Keratinocyte (primary cell): ENCODE results near the gene RAB37. TPM values are rescaled to one million over a fixed set of nuclear protein-coding genes. Genes with fewer than 3 reads are reported as not detected.

Experiments used
- DNase-seq: peaks from one replicate; pipeline ENCODE4 v3.0.0-alpha.2; 2011; ENCODE audit warnings: low read depth, missing footprints, low spot score
- FAIRE-seq: peaks from 2 replicates; lab custom pipeline; 2011; peaks lifted over from hg19 to GRCh38; lab: Jason Lieb, UNC
- H2AFZ ChIP-seq: 2 replicates; pipeline ENCODE4 v1.6.0; 2012; ENCODE audit warnings: low read length, control low read depth, inconsistent platforms; ENCODE audit not compliant: control insufficient read depth
- H3K27ac ChIP-seq: 2 replicates; pipeline ENCODE4 v1.5.1; 2011; ENCODE audit warnings: low read length; ENCODE audit not compliant: control insufficient read depth, insufficient read depth
- H3K27me3 ChIP-seq: 3 replicates; pipeline ENCODE4 v1.6.0; 2011; ENCODE audit warnings: low read length; ENCODE audit not compliant: control insufficient read depth, insufficient read depth; ENCODE audit errors: extremely low read depth
- H3K36me3 ChIP-seq, 2 experiments: 2 replicates in 1 of 2; 3 replicates in 1 of 2; pipeline ENCODE4 v1.5.1; 2011; ENCODE audit warnings: low read length in 2 of 2, mild to moderate bottlenecking in 1 of 2; ENCODE audit not compliant: control insufficient read depth in 2 of 2, insufficient read depth in 2 of 2; ENCODE audit errors: extremely low read depth in 1 of 2
- H3K4me1 ChIP-seq: 3 replicates; pipeline ENCODE4 v1.5.1; 2011; ENCODE audit warnings: low read length; ENCODE audit not compliant: control insufficient read depth, insufficient read depth; ENCODE audit errors: extremely low read depth
- H3K4me2 ChIP-seq: 3 replicates; pipeline ENCODE4 v1.6.0; 2011; ENCODE audit warnings: low read depth, low read length; ENCODE audit not compliant: control insufficient read depth, insufficient read depth; ENCODE audit errors: extremely low read depth
- H3K4me3 ChIP-seq, 3 experiments: fragments of 200-600 bp in 1 of 3; sonication (generic) in 1 of 3; 2 replicates in 2 of 3; 3 replicates in 1 of 3; pipeline ENCODE4 v1.5.1; 2011 to 2016; ENCODE audit warnings: low read length in 3 of 3, mild to moderate bottlenecking in 3 of 3, control low read depth in 2 of 3, inconsistent platforms in 1 of 3, low read depth in 1 of 3, mixed read lengths in 1 of 3, mixed run types in 1 of 3, moderate library complexity in 1 of 3; ENCODE audit not compliant: control insufficient read depth in 2 of 3, insufficient read depth in 2 of 3; ENCODE audit errors: extremely low read depth in 1 of 3
- H3K79me2 ChIP-seq: 2 replicates; pipeline ENCODE4 v1.6.0; 2012; ENCODE audit warnings: low read length; ENCODE audit not compliant: control insufficient read depth, insufficient read depth
- H3K9ac ChIP-seq: 3 replicates; pipeline ENCODE4 v1.6.0; 2011; ENCODE audit warnings: low read length; ENCODE audit not compliant: control insufficient read depth, insufficient read depth; ENCODE audit errors: extremely low read depth
- H3K9me1 ChIP-seq: 3 replicates; pipeline ENCODE4 v1.6.0; 2011; ENCODE audit warnings: low read length; ENCODE audit not compliant: control insufficient read depth, insufficient read depth; ENCODE audit errors: extremely low read depth
- H3K9me3 ChIP-seq: 2 replicates; pipeline ENCODE4 v1.5.1; 2012; ENCODE audit warnings: low read depth, low read length; ENCODE audit not compliant: control insufficient read depth
- H4K20me1 ChIP-seq: 3 replicates; pipeline ENCODE4 v1.6.0; 2011; ENCODE audit warnings: low read length; ENCODE audit not compliant: control insufficient read depth, insufficient read depth; ENCODE audit errors: extremely low read depth
- CTCF ChIP-seq, 3 experiments: IDR thresholded peaks in 1 of 3; conservative IDR thresholded peaks in 1 of 3; optimal IDR thresholded peaks in 1 of 3; 2 replicates in 2 of 3; 3 replicates in 1 of 3; pipeline versions ENCODE3 to v1.5.1; 2011; ENCODE audit warnings: low read length in 3 of 3, mild to moderate bottlenecking in 3 of 3, moderate library complexity in 2 of 3, control low read depth in 1 of 3, inconsistent platforms in 1 of 3; ENCODE audit not compliant: insufficient read depth in 2 of 3; ENCODE audit errors: extremely low read depth in 1 of 3
- EZH2 ChIP-seq: IDR thresholded peaks from one replicate; pipeline ENCODE4 v1.6.1; 2012; ENCODE audit warnings: inconsistent platforms, mild to moderate bottlenecking, low read length, moderate library complexity
- dilution Hi-C: fragments of 300-500 bp; cut with MboI; formaldehyde crosslinking; loops from one replicate; pipeline ENCODE4 v1.7.0; 2020; ENCODE audit warnings: low sequenced_read_pairs; ENCODE audit not compliant: extremely low pct_ligation_motif_present
- polyA plus RNA-seq, 5 experiments: library from polyadenylated mRNA; depleted of rRNA in 3 of 5; stranded (reverse) in 3 of 5; stranded (forward) in 1 of 5; unstranded in 1 of 5; fragments of >200 nt; gene quantifications; 1 replicate in 1 of 5; 2 replicates in 3 of 5; 3 replicates in 1 of 5; pipeline versions ENCODE4 v1.2.1 to v1.2.3, GENCODE V29; 2011 to 2012; ENCODE audit warnings: missing spikeins in 2 of 5, low read depth in 1 of 5, low replicate concordance in 1 of 5

Gene RAB37
- polyA plus RNA-seq, 1 donor (not counting 4 experiments of a cell fraction or from before 2014, with no cell fraction given) = 0.03 TPM

GRCh38 chr17:74795327-74796020 lies 58.4 kb downstream of the RAB37 start:
- Histone ChIP-seq H3K4me2 (no peak overlapping the region), H3K4me3 (no peak overlapping the region), H3K27me3 (no peaks in the 10 kb centered on the region), H3K9me1 (no peaks in the 10 kb centered on the region), H3K4me1 (peaks cover 9% of the 10 kb centered on the region), H3K27ac (no peak overlapping the region), H2AFZ (no peak overlapping the region), H3K9me3 (no peaks in the 10 kb centered on the region), H3K79me2 (no peaks in the 10 kb centered on the region), H3K9ac (no peak overlapping the region), H3K36me3 (peaks cover 17 to 42% of the 10 kb centered on the region in 2 experiments), H4K20me1 (no peaks in the 10 kb centered on the region)
- DNase-seq = no peak
- TF ChIP-seq EZH2 = no peak
- no peak for TF ChIP-seq CTCF (optimal IDR thresholded peaks at IDR 0.05 in 1 of 3, IDR thresholded peaks at IDR 0.05 in 1 of 3, conservative IDR thresholded peaks at IDR 0.05 in 1 of 3; ENCODE audit: extremely low read depth in 1 of 3, insufficient read depth in 2 of 3, low read length in 3 of 3)
- no peak for FAIRE-seq
- dilution Hi-C loops = no loop called here

GRCh38 chr17:74796211-74796610 lies 59.2 kb downstream of the RAB37 start:
- FAIRE-seq (no peak), DNase-seq (no peak)
- Histone ChIP-seq H3K9ac (no peak overlapping the region), H3K4me1 (peaks cover 1% of the 10 kb centered on the region), H2AFZ (no peak overlapping the region), H3K9me3 (no peaks in the 10 kb centered on the region), H3K27me3 (no peaks in the 10 kb centered on the region), H3K27ac (no peak overlapping the region), H3K4me3 (no peak overlapping the region), H3K4me2 (no peak overlapping the region), H4K20me1 (no peaks in the 10 kb centered on the region), H3K9me1 (no peaks in the 10 kb centered on the region), H3K79me2 (no peaks in the 10 kb centered on the region), H3K36me3 (peaks cover 17 to 43% of the 10 kb centered on the region in 2 experiments)
- dilution Hi-C loops = no loop called here
- TF ChIP-seq CTCF (optimal IDR thresholded peaks at IDR 0.05 in 1 of 3, IDR thresholded peaks at IDR 0.05 in 1 of 3, conservative IDR thresholded peaks at IDR 0.05 in 1 of 3; ENCODE audit: extremely low read depth in 1 of 3, insufficient read depth in 2 of 3, low read length in 3 of 3) = no peak
- no peak for TF ChIP-seq EZH2
